DMS79 treated with DMSO at 0.1 percent for 48 hours (cell line): ENCODE data around the gene C11orf16.
"Not testable (repeated sequence)": the region's sequence is repeated elsewhere in the genome, so short reads cannot be mapped to it uniquely, and the experiment has no call there.

Experiments
- DNase-seq: peaks from one replicate; lab custom pipeline; 2025; lab: John Stamatoyannopoulos, UW

The C11orf16 gene

DNA sequence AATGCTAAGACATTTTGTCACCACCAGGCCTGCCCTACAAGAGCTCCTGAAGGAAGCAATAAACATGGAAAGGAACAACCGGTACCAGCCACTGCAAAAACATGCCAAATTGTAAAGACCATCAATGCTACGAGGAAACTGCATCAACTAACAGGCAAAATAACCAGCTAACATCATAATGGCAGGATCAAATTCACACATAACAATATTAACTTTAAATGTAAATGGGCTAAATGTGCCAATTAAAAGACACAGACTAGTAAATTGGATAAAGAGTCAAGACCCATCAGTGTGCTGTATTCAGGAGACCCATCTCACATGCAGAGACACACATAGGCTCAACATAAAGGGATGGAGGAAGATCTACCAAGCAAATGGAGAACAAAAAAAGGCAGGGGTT lies 41.6 kb downstream of the C11orf16 start:
- not testable (repeated sequence) for DNase-seq

DNA sequence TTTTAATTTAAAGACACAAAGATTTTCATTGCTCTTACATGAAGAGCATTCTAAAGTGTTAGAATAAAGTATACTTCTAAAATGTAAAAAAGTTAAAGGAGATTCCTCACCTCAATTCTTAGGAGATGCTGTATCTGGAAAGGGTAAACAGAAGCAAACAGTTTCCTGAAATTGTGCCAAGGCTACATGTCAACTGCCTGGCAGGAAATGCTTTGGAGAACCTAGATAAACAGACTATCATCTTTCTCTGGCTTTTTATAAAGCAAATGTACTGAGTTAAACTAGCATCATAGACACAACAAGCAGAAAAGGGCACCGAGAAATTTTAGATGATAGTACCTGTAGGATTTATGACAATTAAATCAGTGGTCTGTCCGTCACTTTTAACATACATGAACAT lies 46.4 kb downstream of the C11orf16 start:
- DNase-seq, result no peak

DNA sequence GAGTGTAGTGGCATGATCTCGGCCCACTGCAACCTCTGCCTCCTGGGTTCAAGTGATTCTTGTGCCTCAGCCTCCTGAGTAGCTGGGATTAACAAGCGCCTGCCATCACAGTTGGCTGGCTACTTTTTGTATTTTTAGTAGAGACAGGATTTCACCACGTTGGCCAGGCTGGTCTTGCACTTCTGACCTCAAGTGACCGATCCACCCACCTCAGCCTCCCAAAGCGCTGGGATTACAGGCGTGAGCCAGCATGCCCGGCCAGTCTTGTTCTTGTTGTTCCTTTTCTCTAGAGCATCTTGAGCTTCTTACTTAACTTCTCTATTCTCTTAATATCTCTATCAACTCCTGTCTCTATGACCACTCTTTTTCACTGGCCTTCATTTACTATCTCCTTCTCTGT lies 51.2 kb downstream of the C11orf16 start:
- DNase-seq, result not testable (repeated sequence)

GRCh38 chr11:8878771-8879170 lies 54.0 kb downstream of the C11orf16 start:
- DNase-seq, result no peak

GRCh38 chr11:8873741-8874405 lies 58.9 kb downstream of the C11orf16 start:
- no peak for DNase-seq

DNA sequence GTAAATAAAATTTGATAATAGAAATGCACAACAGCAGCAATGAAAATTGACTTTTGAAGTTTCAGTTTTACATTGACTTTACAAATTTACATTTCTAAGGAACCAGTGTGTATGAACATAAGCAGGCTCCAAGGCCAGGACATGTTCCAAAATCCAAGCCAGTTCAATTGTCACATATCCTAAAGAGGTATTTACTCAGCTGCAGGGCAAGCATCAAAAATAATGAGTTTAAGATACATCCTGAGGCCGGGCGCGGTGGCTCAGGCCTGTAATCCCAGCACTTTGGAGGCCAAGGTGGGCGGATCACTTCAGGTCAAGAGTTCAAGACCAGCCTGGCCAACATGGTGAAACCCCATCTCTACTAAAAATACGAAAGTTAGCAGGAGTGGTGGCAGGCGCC lies 60.8 kb downstream of the C11orf16 start:
- no peak for DNase-seq

DNA sequence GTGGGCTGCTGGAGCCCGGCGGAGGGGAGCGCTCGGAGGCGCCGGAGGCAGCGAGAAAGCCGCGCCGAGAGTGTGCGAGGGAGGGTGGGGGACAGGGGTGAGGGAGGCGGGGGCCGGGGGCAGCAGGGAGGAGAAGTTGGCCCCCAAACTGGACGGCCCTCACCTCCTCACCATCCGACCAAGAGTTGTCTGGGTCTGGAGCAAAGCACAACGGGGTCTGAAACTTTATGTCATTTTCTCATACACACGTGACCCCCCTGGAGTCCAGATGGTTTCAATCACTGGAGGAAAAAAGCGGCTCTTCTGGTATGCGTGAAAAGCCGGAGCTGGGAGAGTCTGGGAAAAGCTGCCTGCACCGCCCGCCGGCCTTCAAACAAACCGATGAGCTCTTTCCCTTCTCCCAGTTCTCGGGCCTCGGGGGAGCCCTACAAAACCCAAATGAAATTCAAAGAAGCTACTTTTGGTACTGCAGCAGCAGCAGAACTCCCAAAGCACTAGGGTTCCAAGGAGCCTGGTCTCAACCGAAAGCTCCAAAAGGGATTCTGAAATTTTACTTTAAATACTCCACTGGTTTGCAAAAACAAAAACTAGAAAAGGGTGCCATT lies 61.5 kb downstream of the C11orf16 start:
- peak; percentile 55 for DNase-seq

DNA sequence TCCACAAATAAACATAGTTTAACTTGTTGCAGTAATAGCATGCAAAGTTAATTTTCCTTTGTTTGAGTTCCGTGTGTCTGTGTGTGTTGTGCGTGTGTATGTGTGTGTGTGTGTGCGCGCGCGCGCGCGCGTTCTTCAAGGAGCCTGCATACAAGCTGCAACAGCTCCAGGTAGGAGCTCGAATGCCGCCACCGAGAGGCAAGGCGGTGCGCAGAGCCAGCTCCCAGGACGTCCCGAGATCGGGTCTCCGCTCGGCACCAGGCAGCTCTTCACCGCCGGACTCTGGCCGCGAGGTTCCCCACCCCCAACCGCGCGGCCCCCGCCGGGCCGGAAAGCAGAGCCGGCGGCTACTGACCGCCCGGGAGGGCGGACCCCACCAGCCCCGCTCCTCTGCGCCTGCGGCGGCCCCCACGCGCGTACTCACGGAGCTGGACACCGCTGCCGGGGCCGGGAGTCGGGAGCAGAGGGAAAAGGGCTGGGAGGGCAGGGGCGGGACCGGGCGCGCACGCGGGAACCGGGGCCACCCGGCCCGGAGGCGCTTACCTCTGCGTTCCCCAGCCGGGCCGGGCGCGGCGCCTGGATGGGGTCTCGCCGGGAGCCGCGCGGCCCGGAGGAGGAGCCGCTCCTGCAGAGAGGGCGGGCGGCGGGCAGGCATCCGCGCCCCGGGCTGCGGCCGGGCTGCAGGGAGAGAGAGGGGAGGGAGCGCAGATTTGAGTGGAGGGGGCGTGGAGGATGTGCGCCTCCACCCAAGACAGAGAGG lies 62.2 kb downstream of the C11orf16 start:
- peak; percentile 71 for DNase-seq
